NCI-H2171 (cell line): ENCODE data around the gene CMC4.

Experiments
- DNase-seq: peaks from one replicate; lab custom pipeline; 2025; lab: John Stamatoyannopoulos, UW

Gene CMC4, protein sequence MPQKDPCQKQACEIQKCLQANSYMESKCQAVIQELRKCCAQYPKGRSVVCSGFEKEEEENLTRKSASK

DNA sequence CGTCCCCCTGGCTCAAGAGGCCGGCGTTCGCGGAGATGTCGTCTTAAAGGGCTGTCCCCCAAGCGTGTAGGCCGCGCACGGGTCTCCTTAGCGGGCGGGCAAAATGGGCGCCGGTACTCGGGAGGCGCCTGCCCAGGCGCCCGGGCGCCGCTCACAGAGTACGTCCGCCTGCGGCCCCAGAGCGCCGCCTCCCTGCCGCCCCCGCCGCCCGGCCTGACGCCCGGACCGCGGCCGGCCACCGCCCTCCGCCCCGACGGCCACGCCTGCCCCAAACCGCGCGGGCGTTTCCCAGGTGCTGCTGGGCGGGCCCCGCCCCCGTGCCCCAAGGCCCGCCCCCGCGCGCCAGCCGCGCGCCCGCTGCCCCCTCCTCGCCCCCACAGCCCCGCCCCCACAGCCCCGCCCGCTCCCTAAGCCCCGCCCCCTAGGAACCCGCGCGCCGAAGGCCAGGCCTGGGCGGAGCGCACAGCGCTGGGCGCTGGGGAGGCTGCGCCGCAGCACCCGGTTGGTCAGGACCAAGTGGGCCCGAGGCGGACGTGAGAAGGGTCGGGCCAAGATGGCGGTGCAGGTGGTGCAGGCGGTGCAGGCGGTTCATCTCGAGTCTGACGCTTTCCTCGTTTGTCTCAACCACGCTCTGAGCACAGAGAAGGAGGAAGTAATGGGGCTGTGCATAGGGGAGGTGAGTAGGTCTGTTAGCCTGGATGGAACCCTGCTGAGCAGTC lies at the start of gene CMC4, which contains the start of the genes BRCC3 and MTCP1:
CMC4 (minus strand) TSS at position 162 of the 719 bp plus-strand sequence. CDS start 7,113 bp downstream, outside the sequence.
BRCC3 (plus strand) TSS at position 534 of the 719 bp plus-strand sequence; CDS start at position 554, 20 bp downstream.
MTCP1 (minus strand) TSS at position 162 of the 719 bp plus-strand sequence. CDS start 5,126 bp downstream, outside the sequence.
- peak; percentile 68 for DNase-seq

DNA sequence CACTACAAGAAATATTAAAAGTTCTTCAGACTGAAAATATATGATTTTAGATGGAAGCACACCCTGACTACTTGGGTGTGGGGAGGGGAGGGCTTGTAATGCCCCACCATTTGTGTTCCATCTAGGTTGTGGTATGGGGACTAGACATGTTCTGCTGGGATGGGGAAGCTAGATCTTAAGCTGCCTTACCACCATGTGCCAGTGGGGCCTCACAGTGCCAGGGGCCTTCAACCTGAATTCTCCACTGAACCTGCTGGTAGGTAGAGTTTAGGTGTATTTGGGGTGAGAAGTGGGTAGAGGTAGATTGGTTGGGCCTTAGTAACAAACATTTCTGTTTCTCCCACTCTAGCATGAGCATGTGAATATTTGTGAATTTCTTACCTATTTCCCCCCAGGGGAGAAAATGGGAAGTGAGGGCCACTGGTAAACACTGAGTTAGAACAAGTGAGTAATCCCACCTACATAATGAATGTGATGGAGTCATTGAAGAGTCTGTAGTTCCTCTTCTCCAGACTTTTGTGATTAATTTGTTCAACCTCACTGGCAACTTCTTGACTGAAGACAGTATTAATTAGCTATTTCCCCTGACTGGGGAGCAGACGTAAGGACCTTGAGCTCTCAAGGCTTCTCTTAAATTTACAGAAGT lies 44.4 kb upstream of the CMC4 start:
- DNase-seq, result no peak

DNA sequence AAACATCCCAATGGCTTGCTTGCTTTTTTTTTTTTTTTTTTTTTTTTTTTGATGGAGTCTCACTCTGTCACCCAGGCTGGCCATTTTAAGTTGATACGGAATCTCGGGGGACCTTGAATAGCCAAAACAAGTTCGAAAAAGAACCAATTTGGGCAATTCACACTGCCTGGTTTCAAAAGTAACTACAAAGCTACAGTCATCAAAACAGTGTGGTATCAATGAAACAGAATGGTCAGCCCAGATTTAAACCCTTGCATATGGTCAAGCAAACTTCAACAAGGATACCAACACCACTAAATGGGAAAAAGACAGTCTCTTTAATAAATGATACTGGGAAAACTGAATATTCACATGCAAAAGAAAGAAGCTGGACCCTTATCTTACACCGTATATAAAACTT lies 42.2 kb upstream of the CMC4 start:
- DNase-seq, result no peak

DNA sequence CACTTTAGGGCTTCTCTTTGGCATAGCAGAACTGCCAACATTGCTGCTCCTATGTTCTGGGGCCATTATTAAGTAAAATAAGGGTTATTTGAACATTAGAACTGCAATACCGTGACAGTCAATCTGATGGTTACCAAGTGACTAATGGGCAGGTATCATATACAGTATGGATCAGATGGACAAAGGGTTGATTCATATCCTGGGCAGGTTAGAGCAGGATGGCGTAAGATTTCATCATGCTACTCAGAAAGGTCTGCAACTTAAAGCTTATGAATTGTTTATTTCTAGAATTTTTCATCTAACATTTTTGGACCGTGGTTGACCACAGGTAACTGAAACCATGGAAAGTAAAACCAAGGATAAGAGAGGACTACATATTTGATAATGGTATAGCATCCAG lies 41.2 kb upstream of the CMC4 start:
- no peak for DNase-seq

DNA sequence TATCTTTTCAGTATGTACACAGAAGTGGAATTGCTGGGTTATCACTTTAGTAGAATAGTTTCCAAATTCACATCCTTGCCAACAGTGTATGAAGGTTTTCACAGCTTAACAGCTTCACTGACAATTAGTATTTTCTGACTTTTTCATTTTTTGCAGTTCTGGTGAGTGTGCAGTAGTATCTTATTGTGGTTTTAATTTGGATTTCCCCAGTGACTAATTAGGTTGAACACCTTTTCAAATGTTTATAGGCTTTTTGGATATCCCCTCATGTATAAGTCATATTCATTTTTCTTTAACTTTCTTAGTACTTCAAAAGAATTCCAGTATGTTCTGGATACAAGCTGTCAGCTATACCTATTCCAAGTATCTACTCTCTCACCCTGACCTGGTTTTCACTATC lies 37.5 kb upstream of the CMC4 start:
- DNase-seq, result no peak

DNA sequence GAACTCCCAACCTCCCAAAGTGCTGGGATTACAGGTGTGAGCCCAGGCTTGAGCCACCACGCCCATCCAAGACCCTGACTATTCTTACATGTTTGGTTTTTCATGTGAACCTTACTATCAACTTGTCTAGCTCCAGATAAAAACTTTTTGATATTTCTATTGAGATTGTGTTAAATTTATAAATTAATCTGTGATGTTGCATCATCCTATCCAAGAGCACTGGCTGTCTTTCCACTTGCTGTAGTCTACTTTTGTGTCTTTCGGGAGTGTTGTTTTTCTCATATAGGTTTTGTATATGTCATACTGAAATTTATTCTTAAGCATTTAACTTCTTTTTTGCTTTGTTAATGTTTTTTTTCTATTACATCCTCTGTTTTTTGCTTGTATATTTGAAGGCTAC lies 35.0 kb upstream of the CMC4 start:
- DNase-seq, result no peak

DNA sequence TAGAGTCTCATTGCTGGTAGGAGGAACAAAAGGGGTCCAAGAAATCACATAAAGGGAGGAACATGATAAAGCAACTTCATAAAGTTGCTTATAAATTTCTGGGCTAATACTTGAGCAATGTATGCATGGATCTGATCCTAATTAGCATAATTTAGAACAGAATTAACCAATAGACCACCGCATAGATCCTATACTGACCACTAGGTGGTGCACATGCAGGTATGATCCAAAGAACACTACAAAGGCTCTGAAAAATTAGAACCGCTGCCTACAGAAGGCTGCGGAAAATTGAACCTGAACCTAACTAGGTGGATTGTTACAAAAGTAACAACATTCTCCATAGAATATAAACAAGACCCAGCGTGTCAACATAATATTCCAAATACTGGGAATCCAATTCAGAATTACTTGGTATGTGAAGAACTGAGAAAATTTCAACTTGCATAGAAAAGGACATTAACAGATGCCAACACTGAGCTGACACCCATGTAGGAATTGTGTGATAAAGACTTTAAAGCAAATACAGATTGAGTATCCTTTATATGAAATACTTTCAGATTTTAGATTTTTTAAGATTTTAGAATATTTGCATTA lies 23.6 kb upstream of the CMC4 start:
- DNase-seq, result peak; percentile 6

DNA sequence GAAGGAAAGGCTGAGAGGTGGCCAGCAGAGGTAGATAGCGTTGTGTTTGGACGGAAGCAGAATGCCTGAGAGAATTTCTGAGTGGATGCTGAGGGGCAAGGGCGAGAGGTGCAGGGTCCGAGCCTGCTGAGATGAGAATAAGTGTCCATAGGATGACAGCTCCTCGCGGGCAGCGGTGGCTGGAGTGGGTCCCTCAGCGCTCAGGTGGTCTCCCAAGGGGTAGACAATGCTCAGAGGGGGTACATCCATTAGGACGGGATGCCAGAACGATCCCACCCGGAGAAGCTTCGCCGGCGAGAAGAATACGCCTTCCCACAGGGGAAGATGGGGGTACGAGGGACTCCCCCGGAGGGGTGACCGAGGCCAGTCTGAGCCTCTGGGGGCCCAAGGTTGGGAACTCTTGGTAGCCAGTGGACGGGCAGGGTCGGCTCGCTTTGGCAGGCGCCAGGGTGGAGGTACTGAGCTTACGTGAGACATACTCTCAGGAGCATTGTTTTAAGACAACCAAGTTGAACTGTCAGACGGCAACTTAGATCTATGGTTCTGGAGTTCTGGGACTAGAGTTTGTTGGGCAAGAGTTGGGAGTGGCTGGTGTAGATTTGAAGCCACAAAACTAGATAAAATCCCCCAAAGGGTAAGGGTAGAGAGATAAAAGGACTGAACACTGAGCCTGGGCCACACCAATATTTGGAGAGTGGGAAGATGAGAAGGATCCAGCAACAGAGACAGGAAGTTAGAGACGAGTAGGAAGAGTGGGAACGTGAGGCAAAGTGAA lies 16.2 kb upstream of the CMC4 start:
- no peak for DNase-seq

DNA sequence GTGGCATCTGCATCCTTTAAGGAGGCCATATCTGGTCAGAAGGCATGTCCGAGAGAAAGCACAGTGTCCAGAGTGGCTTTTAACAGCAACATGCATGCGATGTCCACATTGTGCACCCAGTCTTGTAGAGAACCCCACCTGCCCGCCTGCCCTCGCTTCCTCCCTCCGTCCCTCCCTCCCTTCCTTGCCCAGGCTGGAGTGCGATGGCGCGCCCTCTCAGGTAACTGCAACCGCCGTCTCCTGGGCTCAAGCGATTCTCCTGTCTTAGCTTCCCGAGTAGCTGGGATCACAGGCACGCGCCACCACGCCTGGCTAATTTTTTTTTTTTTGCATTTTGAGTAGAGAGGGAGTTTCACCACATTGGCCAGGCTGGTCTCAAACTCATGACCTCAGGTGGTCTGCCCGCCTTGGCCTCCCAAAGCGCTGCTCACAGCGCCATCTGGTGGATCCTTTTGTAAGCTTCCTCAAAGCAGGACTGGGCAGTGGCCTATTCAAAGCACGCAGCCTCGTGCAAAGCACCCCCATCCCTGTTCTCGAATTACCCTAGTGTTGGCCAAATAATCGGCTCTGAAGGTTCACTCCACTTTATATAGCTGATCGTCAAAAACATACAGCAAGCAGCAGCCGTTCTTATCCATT lies 15.4 kb upstream of the CMC4 start:
- DNase-seq, result no peak

DNA sequence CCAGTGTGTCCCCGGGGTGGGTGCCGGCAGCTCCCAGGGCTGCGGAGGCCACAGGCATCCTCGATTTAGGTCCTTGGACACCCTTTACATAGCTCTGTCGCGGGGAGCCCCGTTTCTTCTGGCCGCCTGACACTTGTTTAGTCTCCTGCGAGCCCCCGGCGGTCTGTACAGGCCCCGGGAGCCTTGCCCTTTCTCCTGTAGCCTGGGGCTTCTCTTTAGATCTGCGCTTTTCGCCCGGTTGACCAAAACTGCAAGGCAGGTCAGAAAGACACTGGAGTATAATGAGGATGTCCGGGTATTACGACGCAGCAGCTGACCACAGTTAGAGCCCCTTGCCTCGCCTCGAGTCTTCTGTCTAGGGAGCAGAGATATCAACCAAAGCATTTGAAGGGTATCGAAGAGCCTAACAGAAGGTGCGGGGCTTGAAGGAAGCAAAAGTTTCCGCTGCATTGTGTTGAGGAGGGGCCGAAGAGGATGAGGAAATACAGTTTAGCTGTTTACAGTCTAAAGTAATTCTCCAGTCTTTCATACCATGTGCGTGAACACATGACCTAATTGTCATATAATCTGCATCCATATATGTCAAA lies 851 bp upstream of the CMC4 start:
- no peak for DNase-seq

DNA sequence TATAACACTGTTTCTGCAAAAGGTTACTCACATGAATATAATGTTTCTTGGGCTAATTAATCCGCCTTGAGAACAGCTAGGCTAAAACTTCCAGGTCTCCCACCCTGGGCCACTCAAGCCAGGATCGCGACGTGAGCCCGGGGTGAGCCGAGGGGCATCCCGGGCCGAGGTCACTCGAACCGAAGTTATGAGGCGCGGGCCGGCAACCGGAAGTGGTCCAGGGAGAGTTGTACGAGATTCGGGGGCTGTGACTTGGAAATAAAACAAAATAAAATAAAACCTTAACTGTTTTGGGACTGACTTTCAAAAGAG lies 317 bp downstream of the CMC4 start:
- DNase-seq, result no peak

DNA sequence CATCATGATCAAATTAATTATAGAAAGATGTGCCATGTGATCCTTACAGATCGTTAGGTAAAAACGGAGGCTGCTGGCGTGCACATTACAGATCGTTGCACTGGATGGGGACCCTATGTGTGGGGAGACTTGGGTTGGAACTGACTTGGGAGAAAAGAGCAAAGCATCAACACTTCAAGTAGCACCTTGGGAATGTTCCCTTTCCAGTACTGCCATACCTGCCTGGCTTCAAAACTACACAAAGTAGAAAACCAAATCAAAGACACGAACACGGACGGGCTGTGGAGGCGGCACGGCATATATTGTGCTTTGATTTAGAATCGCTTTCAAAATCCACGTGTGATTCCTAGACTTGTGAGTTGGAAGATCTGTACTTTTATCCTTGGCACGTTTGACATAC lies 898 bp downstream of the CMC4 start:
- no peak for DNase-seq

DNA sequence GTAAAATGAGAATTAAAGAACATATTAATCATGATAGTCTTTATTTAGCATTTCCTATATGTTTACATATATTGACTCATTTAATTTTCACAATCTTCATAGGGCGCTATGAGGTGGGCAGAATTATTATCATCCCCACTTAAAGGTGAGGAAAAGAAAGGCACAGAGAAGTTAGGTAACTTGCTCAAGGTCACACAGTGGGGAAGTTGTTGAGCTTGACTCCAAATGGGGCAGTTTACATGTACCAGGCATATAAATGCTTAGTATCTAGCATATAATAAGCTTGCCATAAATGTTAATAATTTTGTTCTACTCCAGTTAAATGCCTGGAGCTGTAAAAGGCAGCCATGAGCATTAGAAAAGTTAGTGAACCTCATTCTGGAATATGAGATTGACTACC lies 1.5 kb downstream of the CMC4 start:
- DNase-seq, result no peak

DNA sequence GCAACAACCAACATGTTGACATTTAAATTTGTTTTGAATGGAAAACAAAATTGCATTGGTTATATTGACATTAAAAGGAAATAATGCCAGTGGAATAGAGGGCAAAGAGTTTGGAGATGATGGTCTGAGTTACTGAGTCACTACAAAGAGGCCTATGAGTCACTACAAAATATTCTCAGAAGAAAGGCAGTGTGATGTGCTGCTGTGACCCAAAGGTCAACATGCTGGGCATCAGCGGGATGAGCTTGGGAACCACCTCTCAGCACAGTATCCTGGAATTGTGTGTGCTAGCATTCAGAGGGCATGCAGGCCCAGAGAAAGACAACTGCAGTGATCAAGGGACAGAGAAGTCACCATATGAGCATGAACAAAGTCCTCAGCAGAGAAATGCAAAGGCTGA lies 2.8 kb downstream of the CMC4 start:
- no peak for DNase-seq

DNA sequence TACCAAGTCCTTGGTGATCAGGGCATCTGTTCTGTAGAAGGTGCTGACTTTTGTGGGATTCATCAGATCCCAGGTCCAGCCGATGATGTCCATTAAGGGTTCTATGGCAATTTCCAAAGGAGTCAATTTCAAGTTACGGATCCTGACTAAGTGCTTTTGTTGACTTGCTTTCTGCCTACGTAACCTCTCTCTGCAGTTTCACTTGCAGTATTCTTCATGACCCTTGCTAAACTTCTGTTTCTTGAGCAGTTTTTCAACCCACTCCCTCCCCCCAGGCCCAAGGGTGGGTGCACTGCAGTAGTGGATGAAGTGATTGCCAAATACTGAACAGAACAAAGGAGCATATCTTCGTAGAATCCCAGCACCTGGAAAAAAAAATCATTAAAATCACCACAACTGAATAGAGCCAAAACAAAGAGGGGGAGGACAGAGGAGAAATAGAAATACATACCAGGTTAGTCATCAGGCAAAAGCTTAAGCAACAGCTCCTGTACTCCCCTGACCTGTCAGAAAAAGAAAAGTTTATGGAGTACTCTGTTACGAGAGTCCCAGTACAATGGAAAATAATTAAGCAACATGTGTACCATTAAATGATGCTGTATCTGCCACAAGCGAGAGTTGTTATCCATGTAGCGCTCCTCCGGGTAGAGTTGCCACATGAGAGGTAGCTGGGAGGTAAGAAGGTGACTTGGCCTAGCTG lies 5.8 kb downstream of the CMC4 start:
- DNase-seq, result no peak

DNA sequence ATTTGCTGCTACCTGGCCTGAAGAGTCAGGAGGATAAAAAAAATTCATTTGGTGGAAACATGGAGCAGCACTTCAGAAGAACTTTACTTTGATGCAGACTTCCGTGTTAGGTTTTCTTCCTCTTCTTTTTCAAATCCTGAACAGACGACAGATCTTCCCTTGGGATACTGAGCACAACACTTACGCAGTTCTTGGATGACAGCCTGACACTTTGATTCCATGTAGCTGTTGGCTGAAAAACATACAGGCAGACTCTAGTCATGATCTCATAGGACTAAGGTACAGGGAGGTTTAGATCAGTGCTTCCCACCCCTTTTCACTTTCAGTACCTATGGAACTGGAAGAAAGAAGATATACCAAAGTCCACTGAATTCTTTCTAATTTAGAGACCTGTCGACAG lies 9.2 kb downstream of the CMC4 start:
- no peak for DNase-seq

DNA sequence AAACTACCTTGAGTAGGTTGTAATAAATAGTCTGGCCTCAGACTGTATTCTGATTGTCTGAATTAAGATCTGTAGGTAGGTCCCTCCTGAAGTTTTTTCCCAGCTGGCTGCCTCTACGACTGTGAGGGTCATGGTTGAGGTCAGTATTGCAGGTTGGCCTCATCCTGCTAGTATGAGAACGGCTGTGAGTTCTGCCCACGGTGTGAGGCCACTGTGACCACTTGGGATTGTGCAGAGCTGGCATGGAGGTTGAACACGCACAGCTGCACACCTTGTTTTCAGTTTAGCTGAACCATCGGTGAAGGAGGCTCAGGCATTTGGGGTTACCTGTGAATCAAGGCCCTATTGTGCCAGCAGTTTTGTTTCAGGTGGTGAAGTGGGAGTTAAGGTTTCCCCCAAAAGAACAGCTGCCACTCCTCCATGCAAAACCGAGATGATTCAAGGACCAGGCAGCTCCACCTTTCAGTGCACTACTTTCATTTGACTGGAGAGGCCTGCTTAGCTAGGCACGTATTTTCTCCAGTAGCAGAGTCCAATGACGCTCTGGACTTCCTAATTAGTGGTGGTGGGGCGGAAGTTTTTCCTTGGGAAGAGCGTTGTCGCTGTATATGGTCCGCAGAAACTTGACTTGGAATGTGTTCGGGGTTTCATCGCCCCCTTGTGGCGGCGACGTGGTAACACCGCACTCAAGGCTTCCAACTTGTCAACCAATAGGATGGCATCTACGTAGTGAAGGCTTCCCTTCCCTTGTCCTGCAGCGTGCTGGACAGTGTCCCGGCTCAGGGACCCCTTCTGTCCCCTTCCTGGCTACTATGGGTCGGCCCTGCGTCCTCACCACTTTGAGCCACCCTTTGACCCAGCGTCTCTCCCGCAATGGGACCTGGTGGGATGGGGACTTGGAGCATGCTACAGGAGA lies 13.8 kb downstream of the CMC4 start:
- DNase-seq, result no peak

DNA sequence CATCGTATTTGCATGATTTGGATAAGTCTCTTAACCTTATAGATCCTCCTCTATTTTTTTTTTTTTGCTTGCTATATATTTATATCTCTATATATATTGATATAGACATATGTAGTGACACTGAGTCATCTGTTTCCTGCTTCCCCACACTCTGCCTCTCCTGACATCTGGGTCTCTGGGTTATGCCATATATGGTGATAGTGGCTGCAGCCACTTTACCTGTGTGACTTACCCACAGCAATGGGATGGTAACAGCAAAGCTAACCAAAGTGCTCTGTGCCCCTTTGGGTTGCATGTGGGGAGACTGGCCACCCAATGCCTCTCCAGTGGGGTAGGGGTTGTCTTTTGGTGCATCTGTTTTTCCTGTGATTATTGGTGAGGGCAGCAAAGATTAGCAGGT lies 14.5 kb downstream of the CMC4 start:
- DNase-seq, result no peak

DNA sequence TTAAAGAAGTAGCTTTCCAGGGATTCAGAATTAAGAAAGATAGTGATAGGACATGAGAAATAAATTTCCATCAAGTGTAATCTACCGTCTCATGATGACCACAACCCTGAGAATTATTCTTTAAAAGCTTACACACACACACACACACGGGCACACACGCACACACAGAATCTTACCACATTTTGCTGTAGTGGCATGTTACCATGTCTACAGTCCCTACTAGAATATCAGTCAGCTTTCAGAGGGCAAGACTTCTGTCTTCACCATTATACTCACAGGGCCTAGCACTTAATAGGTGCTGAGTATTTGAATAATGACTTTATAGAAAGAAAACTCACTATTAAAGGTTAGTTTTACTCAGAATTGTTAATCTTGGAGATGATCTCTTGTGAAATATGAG lies 15.4 kb downstream of the CMC4 start:
- DNase-seq, result no peak

DNA sequence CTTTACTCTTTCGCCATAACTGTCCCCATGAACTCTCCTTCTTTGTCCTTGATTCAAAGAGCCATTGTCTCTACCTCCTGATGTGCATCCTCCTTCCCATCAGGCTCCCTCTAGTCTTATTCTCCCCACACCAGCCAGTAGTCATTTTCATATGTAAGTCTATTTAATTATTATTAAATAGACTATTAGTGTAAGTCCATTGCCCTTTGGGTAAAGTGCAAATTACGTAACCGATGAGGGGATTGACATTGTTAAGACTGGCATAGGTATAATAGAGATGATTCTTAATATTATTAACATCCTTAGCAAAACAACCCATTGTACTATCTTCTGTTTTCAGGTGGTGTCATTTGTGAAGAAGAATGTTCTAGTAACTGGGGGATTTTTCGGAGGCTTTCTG lies 16.7 kb downstream of the CMC4 start:
- no peak for DNase-seq
